Hepatocyte (in vitro differentiated cells): Measurements from ENCODE around the gene TAF1D. TPM values are rescaled to one million over a fixed set of nuclear protein-coding genes. Genes with fewer than 3 reads are reported as not detected.

ENCODE experiments used
- DNase-seq: peaks from one replicate; pipeline ENCODE4 v3.0.0-alpha.2; 2016; ENCODE audit warnings: low spot score
- H2AFZ ChIP-seq: fragments of 200-600 bp; sonication (generic); 2 replicates; pipeline ENCODE4 v1.6.0; 2016; ENCODE audit warnings: antibody characterized with exemption, mild to moderate bottlenecking
- H3K27ac ChIP-seq: fragments of 200-600 bp; sonication (generic); 2 replicates; pipeline ENCODE4 v1.5.1; 2016; ENCODE audit warnings: mild to moderate bottlenecking
- H3K27me3 ChIP-seq: fragments of 200-600 bp; sonication (generic); 2 replicates; pipeline ENCODE4 v1.6.1; 2016
- H3K36me3 ChIP-seq: fragments of 200-600 bp; sonication (generic); replicated peaks from 2 replicates; pipeline ENCODE4 v1.5.1; 2016; ENCODE audit warnings: low read depth; ENCODE audit not compliant: insufficient read depth
- H3K4me1 ChIP-seq: fragments of 200-600 bp; sonication (generic); 2 replicates; pipeline ENCODE4 v1.5.1; 2016; ENCODE audit warnings: mild to moderate bottlenecking, moderate library complexity; ENCODE audit not compliant: insufficient read depth
- H3K4me2 ChIP-seq: fragments of 200-600 bp; sonication (generic); 2 replicates; pipeline ENCODE4 v1.6.0; 2016
- H3K4me3 ChIP-seq: fragments of 200-600 bp; sonication (generic); 2 replicates; pipeline ENCODE4 v1.5.1; 2016; ENCODE audit warnings: mild to moderate bottlenecking
- H3K79me2 ChIP-seq: fragments of 200-600 bp; sonication (generic); 2 replicates; pipeline ENCODE4 v1.6.0; 2017; ENCODE audit warnings: mild to moderate bottlenecking
- H3K9me2 ChIP-seq: fragments of 200-600 bp; sonication (generic); replicated peaks from 2 replicates; pipeline ENCODE4 v1.6.0; 2017; ENCODE audit warnings: mild to moderate bottlenecking; ENCODE audit not compliant: insufficient read depth
- H3K9me3 ChIP-seq: fragments of 200-600 bp; sonication (generic); 2 replicates; pipeline ENCODE4 v1.5.1; 2016; ENCODE audit warnings: low read depth, mild to moderate bottlenecking
- H4K20me1 ChIP-seq: fragments of 200-600 bp; sonication (generic); 2 replicates; pipeline ENCODE4 v1.6.0; 2016; ENCODE audit warnings: mild to moderate bottlenecking; ENCODE audit not compliant: insufficient read depth, poor library complexity, severe bottlenecking
- EZH2 ChIP-seq: fragments of 200-600 bp; sonication (generic); IDR thresholded peaks from 2 replicates; pipeline ENCODE4 v1.6.1; 2016; ENCODE audit warnings: antibody characterized with exemption, mild to moderate bottlenecking, borderline replicate concordance
- EZH2phosphoT487 ChIP-seq: fragments of 200-600 bp; sonication (generic); IDR thresholded peaks from one replicate; pipeline ENCODE4 v1.6.1; 2018; ENCODE audit warnings: antibody characterized with exemption, mild to moderate bottlenecking, low read depth, moderate library complexity; ENCODE audit not compliant: unreplicated experiment, severe bottlenecking
- whole genome bisulfite sequencing: methylation state at CpG from one replicate; pipeline ENCODE4 v1.1.6; 2016; ENCODE audit warnings: low lambda C conversion rate; ENCODE audit errors: missing lambda C conversion rate; 5-methylcytosine and 5-hydroxymethylcytosine counted together
- polyA plus RNA-seq: library from polyadenylated mRNA; unstranded; fragments of >200 nt; fragmentation: Nextera tagmentation; extraction: Ambion mirVana; gene quantifications from 2 replicates; pipeline ENCODE4 v1.2.1, GENCODE V29; 2016
- total RNA-seq: library from RNA; depleted of rRNA; stranded (reverse); fragments of >200 nt; gene quantifications from 2 replicates; pipeline ENCODE4 v1.2.3, GENCODE V29; 2014
- TF ChIP-seq, protein P1 (sequence below): fragments of 200-600 bp; sonication (generic); IDR thresholded peaks from 2 replicates; pipeline ENCODE4 v1.5.1; 2016; ENCODE audit warnings: antibody characterized with exemption, mild to moderate bottlenecking; ENCODE audit not compliant: poor library complexity

TAF1D gene
- total and polyA plus RNA-seq, 2 experiments from 2014 or later: 42.1 to 240 TPM

DNA sequence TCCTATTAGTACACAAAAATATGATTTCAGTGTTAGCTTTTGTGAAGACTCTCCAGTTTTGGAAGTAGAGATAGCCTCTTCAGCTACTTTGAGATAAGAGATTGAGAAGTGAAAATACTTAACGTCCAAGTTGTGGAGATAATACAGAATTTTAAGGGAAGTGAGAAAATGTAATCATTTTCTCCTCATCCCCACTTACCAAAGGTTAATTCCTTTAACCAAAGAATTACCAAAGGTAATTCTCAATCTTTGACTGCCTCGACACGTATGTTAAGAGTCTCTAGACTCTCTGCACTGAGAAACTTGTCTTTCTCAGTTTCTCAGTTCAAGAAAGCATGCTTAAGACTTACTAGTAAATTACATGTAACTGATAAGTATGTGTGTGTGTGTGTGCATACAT lies 15.5 kb upstream of the TAF1D start:
- TF ChIP-seq, protein P1, sequence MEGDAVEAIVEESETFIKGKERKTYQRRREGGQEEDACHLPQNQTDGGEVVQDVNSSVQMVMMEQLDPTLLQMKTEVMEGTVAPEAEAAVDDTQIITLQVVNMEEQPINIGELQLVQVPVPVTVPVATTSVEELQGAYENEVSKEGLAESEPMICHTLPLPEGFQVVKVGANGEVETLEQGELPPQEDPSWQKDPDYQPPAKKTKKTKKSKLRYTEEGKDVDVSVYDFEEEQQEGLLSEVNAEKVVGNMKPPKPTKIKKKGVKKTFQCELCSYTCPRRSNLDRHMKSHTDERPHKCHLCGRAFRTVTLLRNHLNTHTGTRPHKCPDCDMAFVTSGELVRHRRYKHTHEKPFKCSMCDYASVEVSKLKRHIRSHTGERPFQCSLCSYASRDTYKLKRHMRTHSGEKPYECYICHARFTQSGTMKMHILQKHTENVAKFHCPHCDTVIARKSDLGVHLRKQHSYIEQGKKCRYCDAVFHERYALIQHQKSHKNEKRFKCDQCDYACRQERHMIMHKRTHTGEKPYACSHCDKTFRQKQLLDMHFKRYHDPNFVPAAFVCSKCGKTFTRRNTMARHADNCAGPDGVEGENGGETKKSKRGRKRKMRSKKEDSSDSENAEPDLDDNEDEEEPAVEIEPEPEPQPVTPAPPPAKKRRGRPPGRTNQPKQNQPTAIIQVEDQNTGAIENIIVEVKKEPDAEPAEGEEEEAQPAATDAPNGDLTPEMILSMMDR: no peak
- TF ChIP-seq EZH2phosphoT487: no peak
- no peak for TF ChIP-seq EZH2
- Histone ChIP-seq H3K4me2 (no peak overlapping the region), H3K27me3 (no peaks in the 10 kb centered on the region), H3K9me2 (no peaks in the 10 kb centered on the region), H3K4me1 (no peaks in the 10 kb centered on the region), H3K4me3 (no peak overlapping the region), H3K79me2 (no peaks in the 10 kb centered on the region), H4K20me1 (no peaks in the 10 kb centered on the region), H3K27ac (no peak overlapping the region), H2AFZ (no peak overlapping the region), H3K36me3 (no peaks in the 10 kb centered on the region), H3K9me3 (no peaks in the 10 kb centered on the region)
- DNase-seq: no peak
- WGBS: 84% methylated on average over 3 of the region's 3 CpGs

DNA sequence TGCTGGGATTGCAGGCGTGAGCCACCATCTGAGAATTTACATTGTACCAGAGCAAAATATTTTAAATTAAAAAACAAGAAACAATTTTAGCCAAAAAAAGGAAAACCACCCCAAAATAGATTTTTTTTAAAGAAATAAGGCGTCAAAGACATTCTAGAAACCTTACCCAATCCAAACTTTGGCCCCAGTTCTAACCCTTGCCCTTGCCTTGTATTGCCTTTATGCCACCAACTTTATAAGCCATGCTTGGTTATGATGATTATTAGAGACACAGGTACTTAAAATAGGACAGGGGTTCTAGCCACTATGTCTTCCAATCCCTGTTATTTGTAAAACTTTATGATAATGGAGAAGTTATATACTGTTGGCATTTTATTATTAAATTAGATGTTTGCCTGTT lies 11.9 kb upstream of the TAF1D start:
- Histone ChIP-seq H2AFZ (no peak overlapping the region), H3K36me3 (no peaks in the 10 kb centered on the region), H3K4me1 (no peaks in the 10 kb centered on the region), H3K4me2 (no peak overlapping the region), H3K27me3 (no peaks in the 10 kb centered on the region), H3K4me3 (no peak overlapping the region), H3K79me2 (peaks cover 7% of the 10 kb centered on the region), H3K9me3 (no peaks in the 10 kb centered on the region), H4K20me1 (no peaks in the 10 kb centered on the region), H3K27ac (no peak overlapping the region), H3K9me2 (no peaks in the 10 kb centered on the region)
- DNase-seq: no peak
- 95% methylated on average over 2 of the region's 2 CpGs for WGBS
- TF ChIP-seq EZH2 (no peak), EZH2phosphoT487 (no peak)
- TF ChIP-seq, protein P1: no peak

GRCh38 chr11:93751001-93751400 lies 9.7 kb upstream of the TAF1D start:
- H3K9me2 ChIP-seq: no peaks in the 10 kb centered on the region
- no peak for DNase-seq
- 76% methylated on average over 1 of the region's 1 CpG for WGBS
- no peaks in the 10 kb centered on the region for H3K27me3 ChIP-seq
- H3K9me3 ChIP-seq: no peaks in the 10 kb centered on the region
- no peak overlapping the region for H3K4me3 ChIP-seq
- peaks cover 10% of the 10 kb centered on the region for H3K79me2 ChIP-seq
- no peak overlapping the region for H3K4me2 ChIP-seq
- H3K4me1 ChIP-seq: no peaks in the 10 kb centered on the region
- no peak overlapping the region for H2AFZ ChIP-seq
- H3K27ac ChIP-seq: no peak overlapping the region
- H3K36me3 ChIP-seq: no peaks in the 10 kb centered on the region
- no peak for TF ChIP-seq EZH2
- TF ChIP-seq, protein P1: no peak
- no peak for TF ChIP-seq EZH2phosphoT487
- H4K20me1 ChIP-seq: no peaks in the 10 kb centered on the region

- Histone ChIP-seq H2AFZ (no peak overlapping the region), H3K79me2 (peaks cover 29% of the 10 kb centered on the region), H3K9me2 (no peaks in the 10 kb centered on the region), H3K4me3 (no peak overlapping the region), H4K20me1 (no peaks in the 10 kb centered on the region), H3K36me3 (no peaks in the 10 kb centered on the region), H3K4me2 (peak overlapping the region; percentile 82), H3K9me3 (no peaks in the 10 kb centered on the region), H3K4me1 (peaks cover 8% of the 10 kb centered on the region), H3K27me3 (no peaks in the 10 kb centered on the region), H3K27ac (peak overlapping the region; percentile 1)
- no peak for TF ChIP-seq EZH2
- TF ChIP-seq EZH2phosphoT487: no peak
- TF ChIP-seq, protein P1: no peak
- 62% methylated on average over 1 of the region's 1 CpG for WGBS
- no peak for DNase-seq
Measured at GRCh38 chr11:93747122-93747521, 5.8 kb upstream of the TAF1D start.
